ENCODE data around the gene RYR2. TPM values are rescaled to one million over a fixed set of nuclear protein-coding genes. Genes with fewer than 3 reads are reported as not detected.

The RYR2 gene
- total and polyA plus RNA-seq, 2 of the 8 experiments (the other 6 are each of a cell fraction or from before 2014, with no cell fraction given) = 1.3 to 4.4 TPM

- Histone ChIP-seq H4K91ac (replicated peaks; ENCODE audit: insufficient read length, low read length) (no peak overlapping the region), H3K4ac (replicated peaks; ENCODE audit: insufficient read length, low read depth, low read length) (no peak overlapping the region), H3K27me3 (replicated peaks in 1 of 4; ENCODE audit: control insufficient read depth in 3 of 4, extremely low read depth in 1 of 4, insufficient read depth in 3 of 4, low read length in 3 of 4) (no peaks in the 10 kb centered on the region), H3K56ac (replicated peaks; ENCODE audit: insufficient read length, low read depth, low read length) (no peak overlapping the region), H3K9ac (replicated peaks in 1 of 4; ENCODE audit: extremely low read depth in 1 of 4, low read depth in 3 of 4, low read length in 3 of 4) (no peak overlapping the region), H3K79me1 (ENCODE audit: low read depth, low read length) (no peaks in the 10 kb centered on the region), H3K23me2 (ENCODE audit: low read depth, low read length) (no peaks in the 10 kb centered on the region), H3K4me3 (ENCODE audit: extremely low read depth in 1 of 4, insufficient read depth in 2 of 4, low read depth in 3 of 4, low read length in 4 of 4) (no peak overlapping the region), H3K18ac (ENCODE audit: extremely low read depth, low read length) (no peak overlapping the region), H3K4me2 (ENCODE audit: insufficient read depth in 1 of 2, low read depth in 2 of 2, low read length in 2 of 2) (no peak overlapping the region), H3K4me1 (replicated peaks in 1 of 4; ENCODE audit: control insufficient read depth in 3 of 4, insufficient read depth in 4 of 4, low read length in 3 of 4) (no peaks in the 10 kb centered on the region), H3K79me2 (ENCODE audit: control insufficient read depth in 1 of 2, insufficient read depth in 2 of 2, low read length in 2 of 2) (no peaks in the 10 kb centered on the region), H3K9me3 (ENCODE audit: insufficient read depth in 2 of 2, low read depth in 1 of 2, low read length in 1 of 2) (no peaks in the 10 kb centered on the region), H2BK15ac (ENCODE audit: low read length) (no peak overlapping the region), H2AFZ (ENCODE audit: low read length) (no peak overlapping the region), H3K36me3 (ENCODE audit: control insufficient read depth in 2 of 4, insufficient read depth in 4 of 4, low read length in 3 of 4) (no peaks in the 10 kb centered on the region), H4K8ac (ENCODE audit: extremely low read depth, insufficient read depth, low read length) (no peak overlapping the region), H4K5ac (ENCODE audit: insufficient read length, low read depth, low read length) (no peak overlapping the region), H2BK120ac (replicated peaks; ENCODE audit: low read depth, low read length) (no peak overlapping the region), H4K20me1 (replicated peaks in 1 of 2; ENCODE audit: control insufficient read depth in 1 of 2, insufficient read depth in 2 of 2, low read length in 2 of 2) (no peaks in the 10 kb centered on the region), H3K23ac (ENCODE audit: insufficient read length) (no peak overlapping the region), H2BK20ac (ENCODE audit: low read length) (no peak overlapping the region), H3K27ac (ENCODE audit: low read depth, low read length) (no peak overlapping the region), H2BK5ac (ENCODE audit: low read depth, low read length) (no peak overlapping the region), H3K14ac (ENCODE audit: insufficient read length) (no peak overlapping the region), H2BK12ac (ENCODE audit: low read depth, low read length) (no peak overlapping the region), H2AK5ac (ENCODE audit: low read depth, low read length) (no peak overlapping the region)
- no peak for TF ChIP-seq ATF2 (IDR thresholded peaks at IDR 0.05; ENCODE audit: low read length)
- TF ChIP-seq JUND (IDR thresholded peaks at IDR 0.05; ENCODE audit: low read length) = no peak
- TF ChIP-seq SIX5 (IDR thresholded peaks at IDR 0.05; ENCODE audit: low read depth, low read length) = no peak
- no peak for TF ChIP-seq ASH2L (IDR thresholded peaks at IDR 0.05; ENCODE audit: low read length)
- no peak for TF ChIP-seq SRF (IDR thresholded peaks at IDR 0.05; ENCODE audit: low read depth, low read length)
- ChIA-PET POLR2A (ENCODE audit: partially characterized antibody) (interaction anchor here (0.5 kb wide), 1 partner anchor 46 kb away, joined by 4 read pairs; no protein-coding TSS in a partner anchor), CTCF (ENCODE audit: partially characterized antibody) (interaction anchor here (1.0 to 1.1 kb wide), 2 partner anchors 19 to 727 kb away, joined by 3 to 4 read pairs; no protein-coding TSS in a partner anchor)
- DNase-seq (ENCODE audit: low read depth in 1 of 2, low spot score in 2 of 2) (no peak), FAIRE-seq (no peak)
- 87% methylated on average over 4 of the region's 4 CpGs; no CpG with 5 or more reads in 1 of the 2 experiments for WGBS, 2 experiments (ENCODE audit: extremely low coverage in 1 of 2, insufficient coverage in 1 of 2, insufficient read length in 1 of 2, insufficient replicate concordance in 2 of 2, low coverage in 1 of 2, low lambda C conversion rate in 2 of 2, missing lambda C conversion rate in 1 of 2)
Observed at GRCh38 chr1:237478082-237478481, 436.1 kb downstream of the RYR2 start.
